Measurements from ENCODE around the gene GFM1.

GFM1 gene

GRCh38 chr3:158728851-158729250 lies 84.5 kb downstream of the GFM1 start:
- DNase-seq, result no peak

DNA sequence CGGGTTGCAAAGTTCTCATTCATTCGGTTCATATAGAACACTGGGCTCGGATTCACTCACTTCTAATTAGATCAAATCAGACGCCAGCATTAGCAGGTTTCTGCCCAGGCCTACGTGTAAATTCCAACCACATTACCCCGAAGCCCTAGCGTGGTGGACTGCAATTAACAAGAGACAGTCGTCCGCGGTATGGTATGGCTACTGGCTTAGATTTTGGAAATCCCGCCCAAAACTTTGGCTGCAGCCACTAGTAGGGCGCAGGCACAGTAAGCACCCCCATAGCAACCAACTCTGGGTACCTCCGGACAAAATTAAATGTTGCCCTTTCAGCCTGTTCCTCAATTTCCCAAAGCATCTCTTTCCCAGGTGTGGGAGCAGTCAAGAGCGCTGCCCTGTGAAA lies 87.2 kb downstream of the GFM1 start:
- DNase-seq, result no peak

DNA sequence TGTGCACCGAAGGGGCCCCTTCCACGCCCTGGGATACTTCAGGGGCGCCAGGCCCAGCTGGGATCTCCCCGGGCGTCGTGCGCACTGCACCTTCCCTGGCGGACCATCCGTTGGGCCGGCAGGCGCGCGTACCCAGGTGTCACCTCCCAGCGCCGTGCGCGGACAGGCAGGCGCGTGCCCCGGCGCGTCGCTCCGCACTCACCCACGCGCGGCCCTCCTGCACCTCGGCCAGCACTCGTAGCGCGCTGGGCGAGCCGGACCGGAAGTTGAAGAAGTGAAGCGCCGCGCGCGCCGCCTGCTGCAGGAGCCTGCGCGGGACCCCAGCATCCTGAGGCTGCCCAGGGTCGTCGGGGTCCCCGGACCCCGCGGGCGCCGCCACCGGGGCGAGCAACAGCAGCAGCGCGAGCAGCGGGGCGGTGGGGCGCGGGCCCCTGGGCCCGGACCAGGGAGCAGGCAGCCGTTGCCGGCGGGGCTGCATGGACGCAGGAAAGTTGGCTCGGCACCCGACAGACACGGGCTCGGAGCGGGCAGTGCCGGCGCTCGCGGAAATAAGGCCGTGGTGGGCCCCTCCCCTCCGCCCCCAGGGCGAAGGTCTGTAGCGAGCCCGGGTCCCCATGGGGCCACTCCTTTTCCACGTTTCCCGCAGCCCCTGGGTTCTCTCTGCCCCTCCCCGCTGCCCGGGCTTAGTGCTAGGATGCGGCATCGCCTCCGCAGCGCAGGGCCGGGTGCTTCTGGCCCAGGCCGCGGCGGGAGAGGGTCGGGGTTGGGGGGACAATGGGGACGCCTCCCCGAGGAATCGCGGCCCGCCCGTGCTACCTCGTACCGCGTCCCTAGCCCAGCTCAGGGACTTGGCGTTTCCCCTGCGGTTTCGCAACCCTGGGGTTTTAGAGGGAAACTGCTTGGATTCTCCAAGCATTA lies 87.9 kb downstream of the GFM1 start, which contains the start of gene RARRES1:
RARRES1 (minus strand) TSS at position 520 of the 918 bp plus-strand sequence; CDS start at position 478, 42 bp downstream.
- DNase-seq, result peak; percentile 16

GRCh38 chr3:158732856-158733200 lies 88.5 kb downstream of the GFM1 start:
- no peak for DNase-seq

- DNase-seq, result no peak
These were observed 89.3 kb downstream of the GFM1 start for GRCh38 chr3:158733656-158734055.

DNA sequence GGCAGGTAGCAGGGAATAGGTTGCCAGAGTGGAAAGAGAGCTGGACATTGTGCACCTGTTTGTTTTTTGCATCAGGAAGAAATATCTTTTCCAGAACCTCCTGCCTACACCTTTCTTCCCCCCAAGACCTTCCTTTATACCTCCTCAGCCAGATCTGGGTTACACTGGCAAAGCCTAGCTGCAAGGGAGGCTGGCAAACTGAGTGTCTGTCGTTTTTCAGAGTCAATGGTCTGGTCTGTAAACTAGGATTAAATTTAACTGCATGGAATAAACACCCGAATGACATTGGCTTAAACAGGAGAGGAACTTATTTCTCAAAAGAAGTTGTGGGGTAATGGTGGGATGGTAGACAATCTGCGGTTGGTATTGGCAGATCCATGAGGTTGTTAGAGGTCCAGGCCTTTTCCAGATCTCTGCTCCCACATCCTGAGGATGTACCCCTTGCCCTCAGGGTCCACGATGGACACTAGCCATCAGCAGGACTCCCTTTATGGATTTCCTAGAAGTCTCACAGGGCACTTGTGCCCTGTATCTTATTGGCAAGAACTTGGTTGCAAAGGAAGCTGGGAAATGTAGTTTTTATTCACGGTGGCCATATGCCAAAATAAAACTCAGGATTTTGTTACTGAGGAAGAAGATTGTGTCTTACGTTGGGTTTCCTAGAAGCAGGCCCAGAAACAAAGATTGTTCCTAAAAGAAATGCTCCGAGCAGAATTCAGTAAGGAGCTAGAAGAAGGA lies 91.1 kb downstream of the GFM1 start:
- DNase-seq, result no peak

GRCh38 chr3:158737410-158737809 lies 93.1 kb downstream of the GFM1 start:
- no peak for DNase-seq

GRCh38 chr3:158737976-158738615 lies 93.8 kb downstream of the GFM1 start:
- no peak for DNase-seq

GRCh38 chr3:158738653-158739052 lies 94.3 kb downstream of the GFM1 start:
- DNase-seq, result no peak

DNA sequence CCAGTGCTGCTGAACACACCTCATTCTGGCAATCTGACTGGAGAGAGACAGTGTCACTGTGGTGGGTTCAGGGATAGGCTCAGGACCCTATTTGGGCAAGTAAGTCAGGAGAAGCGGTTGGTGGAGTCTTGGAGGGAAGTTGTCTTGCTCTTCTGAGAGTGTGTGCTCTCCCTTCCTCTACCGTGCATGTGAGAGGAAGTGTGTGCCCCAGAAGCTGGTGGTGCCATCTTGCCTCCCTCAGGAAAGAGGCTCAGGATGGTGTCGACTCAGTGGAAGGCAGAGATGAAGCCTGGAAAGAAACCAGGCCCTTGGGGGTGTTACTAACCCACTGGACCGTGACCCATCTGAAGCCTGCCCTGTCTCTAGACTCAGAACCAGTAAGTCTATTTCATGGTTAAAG lies 94.8 kb downstream of the GFM1 start:
- DNase-seq, result no peak

DNA sequence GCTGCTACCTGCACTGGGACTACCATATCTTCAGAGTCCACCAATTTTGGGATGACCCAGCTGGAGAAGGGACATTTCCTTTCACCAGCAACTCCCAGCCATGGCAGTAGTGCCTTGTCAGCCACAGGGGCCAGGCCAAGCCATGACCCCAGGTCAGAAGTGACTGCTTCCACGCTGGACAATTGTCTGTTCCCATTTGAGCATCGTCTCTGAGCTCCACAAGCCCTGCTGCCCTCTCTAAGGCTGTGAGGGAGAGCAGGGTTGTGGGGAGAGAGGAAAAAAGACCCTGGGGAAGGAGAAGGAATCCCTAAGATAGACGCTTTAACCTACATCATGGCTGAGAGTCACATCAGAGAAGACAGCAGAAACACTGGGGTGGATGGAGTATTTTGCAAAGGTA lies 95.3 kb downstream of the GFM1 start:
- no peak for DNase-seq
